GM13977 (cell line): ENCODE data around the gene MMP12.
A peak's percentile ranks its signal among the peaks of the same experiment; 100 is the strongest.

Source experiments
- DNase-seq: peaks from one replicate; pipeline ENCODE4 v3.0.0; 2012; ENCODE audit warnings: low spot score
- CTCF ChIP-seq: IDR thresholded peaks from 2 replicates; pipeline ENCODE4 v1.5.1; 2012; ENCODE audit warnings: mild to moderate bottlenecking, control low read depth; ENCODE audit not compliant: insufficient read depth; ENCODE audit errors: extremely low read depth, missing control alignments
- in situ Hi-C: fragments of 300-500 bp; cut with MboI; formaldehyde crosslinking; loops from one replicate; pipeline ENCODE4 v1.12.0; 2022; ENCODE audit warnings: low sequenced_read_pairs, low pct_unique_long_range_greater_than_20kb, mixed read lengths, inconsistent platforms; ENCODE audit not compliant: unreplicated experiment

MMP12 gene

GRCh38 chr11:102874852-102875251, at the start of gene MMP12:
TSS of gene MMP12 (minus strand) at chr11:102874982. CDS start at chr11:102874937, 45 bp downstream.
- no peak for DNase-seq
- in situ Hi-C loops: no loop called here
- TF ChIP-seq CTCF: no peak

DNA sequence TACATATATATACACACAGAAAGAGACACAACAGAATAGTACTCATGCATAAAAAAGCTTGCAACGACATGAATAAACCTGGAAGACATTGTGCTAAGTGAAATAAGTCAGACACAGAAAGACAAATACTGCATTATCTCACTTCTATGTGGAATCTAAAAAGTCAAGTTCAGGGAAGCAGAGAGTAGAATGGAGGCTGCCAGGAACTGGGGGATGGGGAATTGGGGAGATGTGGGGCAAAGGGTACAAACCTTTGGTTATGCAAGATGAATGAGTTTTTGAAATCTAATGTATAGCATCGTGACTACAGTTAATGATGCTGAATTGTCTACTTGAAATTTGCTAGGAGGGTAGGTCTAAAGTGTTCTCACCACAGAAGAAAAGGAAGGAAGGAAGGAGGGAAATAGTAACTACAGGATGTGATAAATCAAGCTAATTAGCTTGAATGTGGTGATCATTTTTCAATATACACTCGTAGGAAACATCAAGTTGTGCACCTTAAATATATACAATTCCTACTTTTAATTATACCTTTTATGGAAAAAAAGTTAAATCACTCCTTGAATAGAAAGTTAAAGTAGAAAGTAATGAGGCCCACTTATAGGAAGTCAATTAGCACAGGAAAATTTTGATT, 46.9 kb upstream of the MMP12 start:
- in situ Hi-C loops: no loop called here
- TF ChIP-seq CTCF: no peak
- no peak for DNase-seq

- DNase-seq: no peak
- in situ Hi-C loops: no loop called here
- no peak for TF ChIP-seq CTCF
Measured at GRCh38 chr11:102920118-102920684, 45.4 kb upstream of the MMP12 start.

DNA sequence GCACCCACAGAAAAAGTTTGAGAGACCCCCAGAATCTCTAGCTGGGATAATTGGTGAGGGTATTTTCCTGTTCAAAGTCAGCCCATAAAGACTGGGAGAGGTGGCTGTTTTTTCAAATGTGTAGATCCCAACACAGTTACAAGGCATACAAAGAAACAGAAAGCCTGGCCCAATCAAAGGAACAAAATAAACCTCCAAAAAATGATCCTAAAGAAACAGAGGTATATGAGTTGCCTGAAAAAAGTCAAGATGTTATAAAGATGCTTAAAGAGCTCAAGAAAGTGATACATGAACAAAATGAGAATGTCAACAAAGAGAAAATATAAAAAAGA, 40.2 kb upstream of the MMP12 start:
- in situ Hi-C loops: no loop called here
- no peak for DNase-seq
- TF ChIP-seq CTCF: no peak

GRCh38 chr11:102914238-102915043, 39.7 kb upstream of the MMP12 start:
- no peak for DNase-seq
- peak; percentile 48 for TF ChIP-seq CTCF
- in situ Hi-C loops: no loop called here

DNA sequence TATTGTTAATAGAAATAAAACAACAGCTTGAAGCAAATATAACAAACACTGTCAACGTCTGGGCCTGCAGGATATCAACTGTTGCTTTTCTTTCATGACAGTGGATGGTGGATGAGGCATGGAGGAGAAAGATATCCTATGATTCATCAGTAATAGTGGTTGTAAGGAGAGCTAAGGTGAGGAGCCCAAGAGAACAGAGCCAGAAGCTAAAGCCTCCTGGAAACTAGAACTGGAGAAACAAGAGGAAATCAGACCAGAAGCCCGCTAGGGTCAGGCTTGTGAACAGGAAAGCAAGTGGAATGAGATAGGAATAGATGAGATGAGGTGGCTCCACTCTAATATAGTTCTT, 37.7 kb upstream of the MMP12 start:
- DNase-seq: no peak
- TF ChIP-seq CTCF: no peak
- in situ Hi-C loops: no loop called here
